ENCODE measurements around the gene MLLT1.

MLLT1 gene

GRCh38 chr19:6209680-6210079, 70.1 kb downstream of the MLLT1 start:
- Mint-ChIP-seq H3K4me3 (no peak overlapping the region), H3K36me3 (ENCODE audit: low read depth) (peaks cover 10% of the 10 kb centered on the region), H3K9me3 (no peaks in the 10 kb centered on the region), H3K27me3 (ENCODE audit: low read depth, poor library complexity) (peaks cover 2% of the 10 kb centered on the region), H3K27ac (peak overlapping the region; percentile 88), H3K4me1 (peaks cover 19% of the 10 kb centered on the region)
- no peak for TF ChIP-seq CTCF (IDR thresholded peaks at IDR 0.05)
- no peak for DNase-seq

- Mint-ChIP-seq H3K4me1 (peaks cover 23% of the 10 kb centered on the region), H3K4me3 (no peak overlapping the region), H3K27me3 (ENCODE audit: low read depth, poor library complexity) (peaks cover 6% of the 10 kb centered on the region), H3K36me3 (ENCODE audit: low read depth) (peaks cover 10% of the 10 kb centered on the region), H3K27ac (no peak overlapping the region), H3K9me3 (no peaks in the 10 kb centered on the region)
- no peak for TF ChIP-seq CTCF (IDR thresholded peaks at IDR 0.05)
- DNase-seq: no peak
These were observed 70.5 kb downstream of the MLLT1 start for GRCh38 chr19:6209233-6209632.

GRCh38 chr19:6204866-6205723, 74.7 kb downstream of the MLLT1 start:
- Mint-ChIP-seq H3K36me3 (ENCODE audit: low read depth) (peaks cover under 1% of the 10 kb centered on the region), H3K4me1 (peaks cover 33% of the 10 kb centered on the region), H3K4me3 (no peak overlapping the region), H3K9me3 (no peaks in the 10 kb centered on the region), H3K27ac (no peak overlapping the region), H3K27me3 (ENCODE audit: low read depth, poor library complexity) (peaks cover 16% of the 10 kb centered on the region)
- no peak for DNase-seq
- no peak for TF ChIP-seq CTCF (IDR thresholded peaks at IDR 0.05)

- Mint-ChIP-seq H3K36me3 (ENCODE audit: low read depth) (peaks cover 3% of the 10 kb centered on the region), H3K9me3 (peaks cover 3% of the 10 kb centered on the region), H3K27ac (no peak overlapping the region), H3K27me3 (ENCODE audit: low read depth, poor library complexity) (peaks cover 16% of the 10 kb centered on the region), H3K4me1 (peaks cover 35% of the 10 kb centered on the region), H3K4me3 (no peak overlapping the region)
- no peak for TF ChIP-seq CTCF (IDR thresholded peaks at IDR 0.05)
- no peak for DNase-seq
These were observed 75.6 kb downstream of the MLLT1 start for GRCh38 chr19:6204212-6204611.

- Mint-ChIP-seq H3K36me3 (ENCODE audit: low read depth) (peaks cover 39% of the 10 kb centered on the region), H3K4me3 (peak overlapping the region; percentile 96), H3K9me3 (peaks cover 45% of the 10 kb centered on the region), H3K4me1 (peaks cover 35% of the 10 kb centered on the region), H3K27ac (peak overlapping the region; percentile 75), H3K27me3 (ENCODE audit: low read depth, poor library complexity) (peaks cover 22% of the 10 kb centered on the region)
- TF ChIP-seq CTCF (IDR thresholded peaks at IDR 0.05): peak; percentile 30
- peak; percentile 99 for DNase-seq
These were observed 80.4 kb downstream of the MLLT1 start for GRCh38 chr19:6199240-6199994.
